Mononuclear cell (primary cell): Measurements from ENCODE around the gene MAT2A. TPM values are rescaled to one million over a fixed set of nuclear protein-coding genes. Genes with fewer than 3 reads are reported as not detected.
"Not testable (repeated sequence)": the region's sequence is repeated elsewhere in the genome, so short reads cannot be mapped to it uniquely, and the experiment has no call there.

Experiments used
- H3K27me3 ChIP-seq: 2 replicates; pipeline ENCODE4 v1.6.0; 2011; ENCODE audit warnings: low read length, control low read depth; ENCODE audit not compliant: insufficient read depth
- H3K4me1 ChIP-seq: 2 replicates; pipeline ENCODE4 v1.5.1; 2011; ENCODE audit warnings: mild to moderate bottlenecking, low read length, control low read depth; ENCODE audit not compliant: insufficient read depth
- H3K4me3 ChIP-seq: 2 replicates; pipeline ENCODE4 v1.5.1; 2011; ENCODE audit warnings: mild to moderate bottlenecking, low read length, moderate library complexity
- H3K9me3 ChIP-seq: 2 replicates; pipeline ENCODE4 v1.5.1; 2011; ENCODE audit warnings: low read depth, mild to moderate bottlenecking, control low read depth, low read length
- total RNA-seq: library from RNA; depleted of rRNA; stranded (reverse); fragments of >200 nt; gene quantifications from one replicate; pipeline ENCODE4 v1.2.3, GENCODE V29; 2012

The MAT2A gene
- total RNA-seq, 1 donor, result 67.0 TPM

GRCh38 chr2:85549826-85550225, 10.9 kb downstream of the MAT2A start:
- H3K4me1 ChIP-seq, result peaks cover 24% of the 10 kb centered on the region
- no peak overlapping the region for H3K4me3 ChIP-seq
- H3K9me3 ChIP-seq, result no peaks in the 10 kb centered on the region
- H3K27me3 ChIP-seq, result no peaks in the 10 kb centered on the region

- Histone ChIP-seq H3K27me3 (no peaks in the 10 kb centered on the region), H3K4me3 (no peak overlapping the region), H3K9me3 (no peaks in the 10 kb centered on the region), H3K4me1 (peaks cover 24% of the 10 kb centered on the region)
These were observed 11.5 kb downstream of the MAT2A start for GRCh38 chr2:85550486-85550885.

- peaks cover 24% of the 10 kb centered on the region for H3K4me1 ChIP-seq
- no peaks in the 10 kb centered on the region for H3K27me3 ChIP-seq
- no peaks in the 10 kb centered on the region for H3K9me3 ChIP-seq
- no peak overlapping the region for H3K4me3 ChIP-seq
These were observed 13.0 kb downstream of the MAT2A start for GRCh38 chr2:85551698-85552678.

GRCh38 chr2:85553184-85553583, 14.2 kb downstream of the MAT2A start:
- Histone ChIP-seq H3K4me1 (peaks cover 24% of the 10 kb centered on the region), H3K9me3 (no peaks in the 10 kb centered on the region), H3K4me3 (no peak overlapping the region), H3K27me3 (no peaks in the 10 kb centered on the region)

GRCh38 chr2:85554980-85555612, 16.1 kb downstream of the MAT2A start:
- H3K9me3 ChIP-seq, result no peaks in the 10 kb centered on the region
- no peaks in the 10 kb centered on the region for H3K27me3 ChIP-seq
- peaks cover 23% of the 10 kb centered on the region for H3K4me1 ChIP-seq
- no peak overlapping the region for H3K4me3 ChIP-seq

- H3K27me3 ChIP-seq, result no peaks in the 10 kb centered on the region
- H3K4me1 ChIP-seq, result peaks cover 16% of the 10 kb centered on the region
- H3K9me3 ChIP-seq, result no peaks in the 10 kb centered on the region
- no peak overlapping the region for H3K4me3 ChIP-seq
These were observed 18.2 kb downstream of the MAT2A start for GRCh38 chr2:85557130-85557529.

GRCh38 chr2:85558160-85558559, 19.2 kb downstream of the MAT2A start:
- no peak overlapping the region for H3K4me3 ChIP-seq
- H3K27me3 ChIP-seq, result no peaks in the 10 kb centered on the region
- H3K4me1 ChIP-seq, result peaks cover 17% of the 10 kb centered on the region
- H3K9me3 ChIP-seq, result no peaks in the 10 kb centered on the region

GRCh38 chr2:85560403-85560726, 21.4 kb downstream of the MAT2A start:
- Histone ChIP-seq H3K4me1 (peaks cover 37% of the 10 kb centered on the region), H3K4me3 (peak overlapping the region; percentile 57)

GRCh38 chr2:85560812-85561279, 21.9 kb downstream of the MAT2A start:
- H3K27me3 ChIP-seq, result no peaks in the 10 kb centered on the region
- H3K4me1 ChIP-seq, result peaks cover 37% of the 10 kb centered on the region
- peak overlapping the region; percentile 57 for H3K4me3 ChIP-seq
- no peaks in the 10 kb centered on the region for H3K9me3 ChIP-seq

More at GRCh38 chr2:85560403-85560726, 21.4 kb downstream of the MAT2A start:
- not testable (repeated sequence) for H3K9me3 ChIP-seq, H3K27me3 ChIP-seq

- peaks cover 37% of the 10 kb centered on the region for H3K4me1 ChIP-seq
- H3K9me3 ChIP-seq, result no peaks in the 10 kb centered on the region
- no peaks in the 10 kb centered on the region for H3K27me3 ChIP-seq
- peak within 1 kb of the TSS; percentile 57 for H3K4me3 ChIP-seq
These were observed 22.6 kb downstream of the MAT2A start, which contains the start of gene GGCX for GRCh38 chr2:85561280-85562212. TSS of gene GGCX (minus strand) at chr2:85561493. CDS start at chr2:85561428, 65 bp downstream.

- H3K9me3 ChIP-seq, result no peaks in the 10 kb centered on the region
- no peaks in the 10 kb centered on the region for H3K27me3 ChIP-seq
- H3K4me1 ChIP-seq, result peaks cover 37% of the 10 kb centered on the region
- no peak overlapping the region for H3K4me3 ChIP-seq
These were observed 25.2 kb downstream of the MAT2A start for GRCh38 chr2:85564144-85564563.

- Histone ChIP-seq H3K27me3 (no peaks in the 10 kb centered on the region), H3K4me1 (peaks cover 24% of the 10 kb centered on the region), H3K4me3 (no peak overlapping the region), H3K9me3 (no peaks in the 10 kb centered on the region)
These were observed 27.3 kb downstream of the MAT2A start for GRCh38 chr2:85566265-85566664.

- H3K4me3 ChIP-seq, result no peak overlapping the region
- H3K4me1 ChIP-seq, result peaks cover 37% of the 10 kb centered on the region
- no peaks in the 10 kb centered on the region for H3K27me3 ChIP-seq
- no peaks in the 10 kb centered on the region for H3K9me3 ChIP-seq
These were observed 36.8 kb downstream of the MAT2A start for GRCh38 chr2:85575739-85576138.

GRCh38 chr2:85577063-85577385, 38.1 kb downstream of the MAT2A start:
- Histone ChIP-seq H3K4me1 (peaks cover 45% of the 10 kb centered on the region), H3K4me3 (peak overlapping the region; percentile 62), H3K9me3 (no peaks in the 10 kb centered on the region), H3K27me3 (no peaks in the 10 kb centered on the region)
